Measurements from ENCODE around the gene DDX3X. TPM values are rescaled to one million over a fixed set of nuclear protein-coding genes. Genes with fewer than 3 reads are reported as not detected.

The DDX3X gene
- polyA plus RNA-seq, 1 of the 3 experiments (the other 2 are of a cell fraction): 30.9 TPM

DNA sequence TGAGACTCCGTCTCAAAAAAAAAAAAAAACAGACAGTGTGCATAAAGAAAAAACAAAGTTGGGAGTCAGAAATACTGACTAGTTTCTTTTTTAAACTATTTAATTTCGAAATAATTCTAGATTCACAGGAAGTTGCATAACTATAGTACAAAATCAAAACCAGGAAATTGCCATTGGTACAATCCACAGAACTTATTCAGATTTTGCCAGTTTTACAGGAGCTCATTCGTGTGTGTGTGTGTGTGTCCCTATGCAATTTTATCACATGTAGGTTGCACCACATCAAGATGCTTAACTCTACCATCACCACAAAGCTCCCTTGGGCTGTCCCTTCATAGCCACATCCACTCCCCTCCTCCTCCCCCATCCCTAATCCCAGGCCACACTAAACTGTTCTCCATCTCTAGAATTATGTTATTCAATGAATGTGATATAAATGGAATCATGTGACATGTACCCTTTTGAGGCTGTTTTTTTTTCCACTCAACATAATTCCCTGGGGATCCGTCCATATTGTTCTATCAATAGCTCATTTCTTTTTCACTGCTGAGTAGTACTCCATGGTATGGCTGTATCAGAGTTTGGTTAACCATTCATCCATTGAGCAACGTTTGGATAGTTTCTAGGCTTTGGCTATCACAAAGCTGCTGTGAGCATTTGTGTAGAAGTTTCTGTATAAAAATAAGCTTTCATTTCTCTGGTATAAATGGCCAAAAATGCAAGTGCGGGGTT, 16.3 kb upstream of the DDX3X start:
- H3K27me3 ChIP-seq (ENCODE audit: insufficient read depth): no peaks in the 10 kb centered on the region
- 75% methylated on average over 6 of the region's 6 CpGs for WGBS (ENCODE audit: low lambda C conversion rate)
- no peaks in the 10 kb centered on the region for H3K9me3 ChIP-seq
- no peak overlapping the region for H3K27ac ChIP-seq (ENCODE audit: low read depth in 2 of 2, low read length in 1 of 2)
- H3K4me3 ChIP-seq (ENCODE audit: low read depth in 2 of 2, low read length in 1 of 2): no peak overlapping the region
- ChIA-PET CTCF (interaction anchor here (1.5 kb wide), 2 partner anchors 12 to 42 kb away, joined by 3 to 4 read pairs; no protein-coding TSS in a partner anchor), POLR2A (no interaction called here)
- TF ChIP-seq MXI1 (IDR thresholded peaks at IDR 0.05; ENCODE audit: low read depth, low read length) (no peak), CHD2 (IDR thresholded peaks at IDR 0.05; ENCODE audit: low read length, partially characterized antibody) (no peak), NRF1 (IDR thresholded peaks at IDR 0.05; ENCODE audit: low read depth, low read length) (no peak), SIN3A (IDR thresholded peaks at IDR 0.05; ENCODE audit: borderline replicate concordance, low read depth, low read length) (no peak), POLR2AphosphoS5 (IDR thresholded peaks at IDR 0.05; ENCODE audit: low read depth, low read length) (no peak), TCF12 (IDR thresholded peaks at IDR 0.05) (no peak), NFIC (IDR thresholded peaks at IDR 0.05; ENCODE audit: borderline replicate concordance) (no peak)
- TF ChIP-seq, protein P1, sequence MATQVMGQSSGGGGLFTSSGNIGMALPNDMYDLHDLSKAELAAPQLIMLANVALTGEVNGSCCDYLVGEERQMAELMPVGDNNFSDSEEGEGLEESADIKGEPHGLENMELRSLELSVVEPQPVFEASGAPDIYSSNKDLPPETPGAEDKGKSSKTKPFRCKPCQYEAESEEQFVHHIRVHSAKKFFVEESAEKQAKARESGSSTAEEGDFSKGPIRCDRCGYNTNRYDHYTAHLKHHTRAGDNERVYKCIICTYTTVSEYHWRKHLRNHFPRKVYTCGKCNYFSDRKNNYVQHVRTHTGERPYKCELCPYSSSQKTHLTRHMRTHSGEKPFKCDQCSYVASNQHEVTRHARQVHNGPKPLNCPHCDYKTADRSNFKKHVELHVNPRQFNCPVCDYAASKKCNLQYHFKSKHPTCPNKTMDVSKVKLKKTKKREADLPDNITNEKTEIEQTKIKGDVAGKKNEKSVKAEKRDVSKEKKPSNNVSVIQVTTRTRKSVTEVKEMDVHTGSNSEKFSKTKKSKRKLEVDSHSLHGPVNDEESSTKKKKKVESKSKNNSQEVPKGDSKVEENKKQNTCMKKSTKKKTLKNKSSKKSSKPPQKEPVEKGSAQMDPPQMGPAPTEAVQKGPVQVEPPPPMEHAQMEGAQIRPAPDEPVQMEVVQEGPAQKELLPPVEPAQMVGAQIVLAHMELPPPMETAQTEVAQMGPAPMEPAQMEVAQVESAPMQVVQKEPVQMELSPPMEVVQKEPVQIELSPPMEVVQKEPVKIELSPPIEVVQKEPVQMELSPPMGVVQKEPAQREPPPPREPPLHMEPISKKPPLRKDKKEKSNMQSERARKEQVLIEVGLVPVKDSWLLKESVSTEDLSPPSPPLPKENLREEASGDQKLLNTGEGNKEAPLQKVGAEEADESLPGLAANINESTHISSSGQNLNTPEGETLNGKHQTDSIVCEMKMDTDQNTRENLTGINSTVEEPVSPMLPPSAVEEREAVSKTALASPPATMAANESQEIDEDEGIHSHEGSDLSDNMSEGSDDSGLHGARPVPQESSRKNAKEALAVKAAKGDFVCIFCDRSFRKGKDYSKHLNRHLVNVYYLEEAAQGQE (IDR thresholded peaks at IDR 0.05; ENCODE audit: low read depth, low read length): no peak
- TF ChIP-seq, protein P2, sequence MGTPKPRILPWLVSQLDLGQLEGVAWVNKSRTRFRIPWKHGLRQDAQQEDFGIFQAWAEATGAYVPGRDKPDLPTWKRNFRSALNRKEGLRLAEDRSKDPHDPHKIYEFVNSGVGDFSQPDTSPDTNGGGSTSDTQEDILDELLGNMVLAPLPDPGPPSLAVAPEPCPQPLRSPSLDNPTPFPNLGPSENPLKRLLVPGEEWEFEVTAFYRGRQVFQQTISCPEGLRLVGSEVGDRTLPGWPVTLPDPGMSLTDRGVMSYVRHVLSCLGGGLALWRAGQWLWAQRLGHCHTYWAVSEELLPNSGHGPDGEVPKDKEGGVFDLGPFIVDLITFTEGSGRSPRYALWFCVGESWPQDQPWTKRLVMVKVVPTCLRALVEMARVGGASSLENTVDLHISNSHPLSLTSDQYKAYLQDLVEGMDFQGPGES (IDR thresholded peaks at IDR 0.05; ENCODE audit: low read depth, low read length): no peak
- H3K4me2 ChIP-seq: no peak overlapping the region
- no peak for DNase-seq
- no peaks in the 10 kb centered on the region for H3F3A ChIP-seq (replicated peaks; ENCODE audit: insufficient read depth)
- no peaks in the 10 kb centered on the region for H4K20me1 ChIP-seq (ENCODE audit: insufficient read depth)
- H3K79me2 ChIP-seq (ENCODE audit: insufficient read depth): no peaks in the 10 kb centered on the region
- no peaks in the 10 kb centered on the region for H3K4me1 ChIP-seq (ENCODE audit: control insufficient read depth in 1 of 2, insufficient read depth in 2 of 2, low read depth in 1 of 2, low read length in 1 of 2)
- no peaks in the 10 kb centered on the region for H3K36me3 ChIP-seq (replicated peaks in 1 of 2; ENCODE audit: control insufficient read depth in 1 of 2, insufficient read depth in 2 of 2, low read length in 1 of 2)
- no peak overlapping the region for H3K9ac ChIP-seq
- H3K9me2 ChIP-seq: no peaks in the 10 kb centered on the region
- no peak overlapping the region for H2AFZ ChIP-seq (ENCODE audit: low read depth)

DNA sequence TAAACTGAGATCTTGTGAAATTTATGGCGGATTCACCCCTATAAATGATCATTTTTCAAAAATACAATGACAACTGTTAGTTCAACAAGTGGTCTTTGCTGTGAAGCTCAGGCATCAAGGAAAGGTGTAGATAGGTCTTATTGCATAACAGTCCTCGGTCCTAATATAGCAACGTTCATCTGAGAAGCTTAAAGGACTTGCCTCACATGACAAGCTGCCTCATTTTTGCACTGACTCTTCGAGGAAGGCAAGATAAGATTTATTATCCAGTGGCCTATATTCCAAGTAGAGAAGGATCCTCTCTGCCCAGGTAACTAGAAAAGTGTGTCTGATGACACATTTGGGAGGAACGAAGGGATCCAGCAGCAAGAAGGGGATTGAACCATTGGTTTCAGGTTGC, 13.6 kb upstream of the DDX3X start:
- ChIA-PET CTCF (no interaction called here), POLR2A (no interaction called here)
- Histone ChIP-seq H3K27me3 (ENCODE audit: insufficient read depth) (no peaks in the 10 kb centered on the region), H3K4me3 (ENCODE audit: low read depth in 2 of 2, low read length in 1 of 2) (no peak overlapping the region), H3K36me3 (replicated peaks in 1 of 2; ENCODE audit: control insufficient read depth in 1 of 2, insufficient read depth in 2 of 2, low read length in 1 of 2) (no peaks in the 10 kb centered on the region), H4K20me1 (ENCODE audit: insufficient read depth) (no peaks in the 10 kb centered on the region), H3K9me2 (no peaks in the 10 kb centered on the region), H3K4me2 (no peak overlapping the region), H3F3A (replicated peaks; ENCODE audit: insufficient read depth) (no peaks in the 10 kb centered on the region), H3K9me3 (no peaks in the 10 kb centered on the region), H3K4me1 (ENCODE audit: control insufficient read depth in 1 of 2, insufficient read depth in 2 of 2, low read depth in 1 of 2, low read length in 1 of 2) (no peaks in the 10 kb centered on the region), H3K27ac (ENCODE audit: low read depth in 2 of 2, low read length in 1 of 2) (no peak overlapping the region), H2AFZ (ENCODE audit: low read depth) (no peak overlapping the region), H3K9ac (no peak overlapping the region), H3K79me2 (ENCODE audit: insufficient read depth) (no peaks in the 10 kb centered on the region)
- DNase-seq: no peak
- WGBS (ENCODE audit: low lambda C conversion rate): 76% methylated on average over 5 of the region's 5 CpGs
- TF ChIP-seq, protein P3, sequence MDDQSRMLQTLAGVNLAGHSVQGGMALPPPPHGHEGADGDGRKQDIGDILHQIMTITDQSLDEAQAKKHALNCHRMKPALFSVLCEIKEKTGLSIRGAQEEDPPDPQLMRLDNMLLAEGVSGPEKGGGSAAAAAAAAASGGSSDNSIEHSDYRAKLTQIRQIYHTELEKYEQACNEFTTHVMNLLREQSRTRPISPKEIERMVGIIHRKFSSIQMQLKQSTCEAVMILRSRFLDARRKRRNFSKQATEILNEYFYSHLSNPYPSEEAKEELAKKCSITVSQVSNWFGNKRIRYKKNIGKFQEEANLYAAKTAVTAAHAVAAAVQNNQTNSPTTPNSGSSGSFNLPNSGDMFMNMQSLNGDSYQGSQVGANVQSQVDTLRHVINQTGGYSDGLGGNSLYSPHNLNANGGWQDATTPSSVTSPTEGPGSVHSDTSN (IDR thresholded peaks at IDR 0.05): no peak
- TF ChIP-seq, protein P1 (IDR thresholded peaks at IDR 0.05; ENCODE audit: low read depth, low read length): no peak
- TF ChIP-seq, protein P4, sequence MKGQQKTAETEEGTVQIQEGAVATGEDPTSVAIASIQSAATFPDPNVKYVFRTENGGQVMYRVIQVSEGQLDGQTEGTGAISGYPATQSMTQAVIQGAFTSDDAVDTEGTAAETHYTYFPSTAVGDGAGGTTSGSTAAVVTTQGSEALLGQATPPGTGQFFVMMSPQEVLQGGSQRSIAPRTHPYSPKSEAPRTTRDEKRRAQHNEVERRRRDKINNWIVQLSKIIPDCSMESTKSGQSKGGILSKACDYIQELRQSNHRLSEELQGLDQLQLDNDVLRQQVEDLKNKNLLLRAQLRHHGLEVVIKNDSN (IDR thresholded peaks at IDR 0.05; ENCODE audit: borderline replicate concordance, low read depth): no peak
- no peak for TF ChIP-seq NFIC (IDR thresholded peaks at IDR 0.05; ENCODE audit: borderline replicate concordance)
- TF ChIP-seq GATA2 (CRISPR knock-in tag; IDR thresholded peaks at IDR 0.05): no peak
- TF ChIP-seq TCF12 (IDR thresholded peaks at IDR 0.05): no peak
- TF ChIP-seq GABPA (IDR thresholded peaks at IDR 0.05; ENCODE audit: low read depth): no peak
- TF ChIP-seq EP300 (IDR thresholded peaks at IDR 0.05; ENCODE audit: borderline replicate concordance in 1 of 2, low read depth in 1 of 2, low read length in 1 of 2): no peak
- no peak for TF ChIP-seq FOXJ3 (CRISPR knock-in tag; IDR thresholded peaks at IDR 0.05)
- TF ChIP-seq CHD2 (IDR thresholded peaks at IDR 0.05; ENCODE audit: low read length, partially characterized antibody): no peak
